GM12872 (cell line): ENCODE measurements around the gene STX8.

ENCODE experiments used
- CTCF ChIP-seq: IDR thresholded peaks from 3 replicates; pipeline ENCODE4 v1.5.1; 2011; ENCODE audit warnings: low read depth, mild to moderate bottlenecking, low read length, moderate library complexity; ENCODE audit not compliant: insufficient read depth

Gene STX8

GRCh38 chr17:9331279-9332131, 244.1 kb downstream of the STX8 start:
- TF ChIP-seq CTCF: no peak

DNA sequence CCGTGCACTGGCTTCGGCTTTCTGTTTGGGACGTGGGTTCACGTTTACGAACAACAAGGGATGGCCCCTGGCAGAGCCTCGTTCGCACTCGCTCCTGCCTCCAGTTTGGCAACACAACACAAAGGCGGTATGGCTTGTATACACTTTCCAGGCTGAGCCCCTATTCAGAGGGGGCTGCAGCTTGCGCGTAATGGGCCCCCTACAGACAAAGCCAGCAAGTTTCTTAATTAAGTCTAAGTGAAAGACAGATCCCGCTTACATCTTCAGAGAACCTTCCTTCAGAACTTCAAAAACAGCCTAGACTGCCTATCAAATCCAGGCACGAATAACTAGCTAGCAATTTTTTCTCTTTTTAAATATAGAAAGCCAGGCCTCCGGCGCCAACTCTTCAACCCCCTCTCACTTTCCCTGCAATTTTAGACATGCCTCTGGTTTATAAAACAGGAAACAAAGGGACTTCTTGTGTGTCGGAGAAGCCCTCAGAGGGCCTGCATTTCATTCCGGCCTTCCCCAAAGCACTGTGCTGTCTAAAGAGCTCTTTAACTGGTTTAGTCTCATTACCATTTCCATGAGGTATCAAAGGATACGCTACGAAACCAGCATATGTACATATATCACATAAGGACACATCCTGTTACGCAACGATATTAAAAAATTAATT, 244.9 kb downstream of the STX8 start:
- TF ChIP-seq CTCF: no peak

DNA sequence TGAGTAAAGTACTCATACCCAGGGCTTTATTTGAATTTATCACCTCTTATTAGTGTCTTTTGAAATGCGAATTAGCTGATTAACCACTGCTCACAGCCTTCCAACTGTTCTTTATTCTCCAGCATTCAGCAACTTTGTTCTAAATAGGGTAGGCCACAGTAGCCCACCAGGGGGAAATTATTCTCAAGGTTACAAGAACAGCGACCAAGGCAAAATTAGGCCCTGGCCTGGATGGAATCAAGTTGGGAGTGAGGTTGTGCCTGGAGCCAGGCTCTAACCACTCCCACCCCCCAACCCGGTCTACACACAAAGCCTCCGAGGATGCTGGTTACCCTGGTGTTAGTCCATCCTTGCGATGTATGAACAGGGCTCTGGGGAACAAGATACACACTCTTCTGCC, 245.5 kb downstream of the STX8 start:
- TF ChIP-seq CTCF: no peak

GRCh38 chr17:9329251-9329921, 246.2 kb downstream of the STX8 start:
- TF ChIP-seq CTCF: no peak

- TF ChIP-seq CTCF: no peak
These were observed 250.8 kb downstream of the STX8 start for GRCh38 chr17:9324864-9325263.

- TF ChIP-seq CTCF: no peak
These were observed 253.3 kb downstream of the STX8 start for GRCh38 chr17:9322326-9322725.

GRCh38 chr17:9321890-9322289, 253.7 kb downstream of the STX8 start:
- no peak for TF ChIP-seq CTCF
